ENCODE results near the gene TRIM8. TPM values are rescaled to one million over a fixed set of nuclear protein-coding genes. Genes with fewer than 3 reads are reported as not detected.

TRIM8 gene
- total and polyA plus RNA-seq, 9 of the 15 experiments (the other 6 are each of a cell fraction or from before 2014, with no cell fraction given): 1.7 to 26.0 (median 9.1) TPM

GRCh38 chr10:102645741-102646609 lies 1.7 kb downstream of the TRIM8 start (continued):
- TF ChIP-seq ATF3 (IDR thresholded peaks at IDR 0.05): peak; percentile 91
- TF ChIP-seq ATF3 (CRISPR knock-in tag; conservative IDR thresholded peaks at IDR 0.05): no peak
- TF ChIP-seq KLF1 (tag; IDR thresholded peaks at IDR 0.05): no peak
- TF ChIP-seq CXXC5 (CRISPR knock-in tag; IDR thresholded peaks at IDR 0.05): peak; percentile 50
- no peak for TF ChIP-seq NCOA6 (IDR thresholded peaks at IDR 0.05)
- TF ChIP-seq FOXJ3 (CRISPR knock-in tag; IDR thresholded peaks at IDR 0.05): no peak
- no peak for TF ChIP-seq HEY1 (CRISPR knock-in tag; IDR thresholded peaks at IDR 0.05; ENCODE audit: borderline replicate concordance)
- no peak for TF ChIP-seq NR2F6 (CRISPR knock-in tag; IDR thresholded peaks at IDR 0.05)
- no peak for TF ChIP-seq CEBPZ (IDR thresholded peaks at IDR 0.05; ENCODE audit: borderline replicate concordance, low read depth, low read length)
- peak; percentile 76; the same call in 1 of the 2 replicates for TF ChIP-seq GTF2E2 (tag; IDR thresholded peaks at IDR 0.05)
- peak; percentile 67; the same call in 1 of the 2 replicates for TF ChIP-seq GABPB1 (CRISPR knock-in tag; IDR thresholded peaks at IDR 0.05)
- no peak for TF ChIP-seq XRCC4 (IDR thresholded peaks at IDR 0.05; ENCODE audit: extremely low read depth, insufficient read depth, insufficient read length)
- TF ChIP-seq HNRNPK (IDR thresholded peaks at IDR 0.05; ENCODE audit: low read depth, low read length, poor library complexity, severe bottlenecking): no peak
- TF ChIP-seq MEF2D (tag; conservative IDR thresholded peaks at IDR 0.05; ENCODE audit: low read depth): no peak
- no peak for TF ChIP-seq MAFF (IDR thresholded peaks at IDR 0.05; ENCODE audit: low read length)
- no peak for TF ChIP-seq MXD1 (CRISPR knock-in tag; IDR thresholded peaks at IDR 0.05; ENCODE audit: borderline replicate concordance, poor library complexity, severe bottlenecking)
- no peak for TF ChIP-seq HIVEP1 (CRISPR knock-in tag; IDR thresholded peaks at IDR 0.05)
- TF ChIP-seq FOXJ2 (tag; IDR thresholded peaks at IDR 0.05): no peak
- no peak for TF ChIP-seq HNRNPUL1 (IDR thresholded peaks at IDR 0.05; ENCODE audit: low read length)
- no peak for TF ChIP-seq ZNF12 (CRISPR knock-in tag; IDR thresholded peaks at IDR 0.05)
- no peak for TF ChIP-seq RFX1 (IDR thresholded peaks at IDR 0.05)
- no peak for TF ChIP-seq E2F1 (CRISPR knock-in tag; IDR thresholded peaks at IDR 0.05)
- TF ChIP-seq MYC (IDR thresholded peaks at IDR 0.05; ENCODE audit: low read depth, low read length): peak; percentile 35
- TF ChIP-seq MYC (CRISPR knock-in tag; IDR thresholded peaks at IDR 0.05; ENCODE audit: borderline replicate concordance, low read depth): no peak
